ENCODE measurements around the gene RAD51B. TPM values are rescaled to one million over a fixed set of nuclear protein-coding genes. Genes with fewer than 3 reads are reported as not detected.

The RAD51B gene
- total RNA-seq, 1 experiment from 2014 or later: 29.9 TPM

GRCh38 chr14:68689511-68689910 is 869.9 kb downstream of the RAD51B start:
- Histone ChIP-seq H3K4me1 (replicated peaks; ENCODE audit: insufficient read depth) (peaks cover 71% of the 10 kb centered on the region), H3K36me3 (ENCODE audit: low read depth) (no peaks in the 10 kb centered on the region), H3K4me3 (no peak overlapping the region), H3K79me2 (ENCODE audit: low read depth) (peaks cover 2% of the 10 kb centered on the region; the same call in 1 of the 2 replicates), H3K9me3 (ENCODE audit: insufficient read depth, low read depth) (no peaks in the 10 kb centered on the region), H3K27me3 (ENCODE audit: insufficient read depth, low read depth) (no peaks in the 10 kb centered on the region), H3F3A (ENCODE audit: insufficient read depth, low read depth) (peaks cover 52% of the 10 kb centered on the region), H3K27ac (no peak overlapping the region), H3K9me2 (ENCODE audit: insufficient read depth) (no peaks in the 10 kb centered on the region), H3K4me2 (no peak overlapping the region), H4K20me1 (ENCODE audit: insufficient read depth) (no peaks in the 10 kb centered on the region), H2AFZ (no peak overlapping the region)
- no peak for DNase-seq
- ChIA-PET CTCF (no interaction called here), POLR2A (ENCODE audit: unreplicated experiment) (no interaction called here)
- no TSS peak for BruUV-seq (replicated peaks)
- intact Hi-C loops (cut with micrococcal nuclease; ENCODE audit: unreplicated experiment): loop anchor here (10.0 kb wide), 1 partner anchor 745 kb away; no protein-coding TSS in a partner anchor
- TF ChIP-seq, protein P1, sequence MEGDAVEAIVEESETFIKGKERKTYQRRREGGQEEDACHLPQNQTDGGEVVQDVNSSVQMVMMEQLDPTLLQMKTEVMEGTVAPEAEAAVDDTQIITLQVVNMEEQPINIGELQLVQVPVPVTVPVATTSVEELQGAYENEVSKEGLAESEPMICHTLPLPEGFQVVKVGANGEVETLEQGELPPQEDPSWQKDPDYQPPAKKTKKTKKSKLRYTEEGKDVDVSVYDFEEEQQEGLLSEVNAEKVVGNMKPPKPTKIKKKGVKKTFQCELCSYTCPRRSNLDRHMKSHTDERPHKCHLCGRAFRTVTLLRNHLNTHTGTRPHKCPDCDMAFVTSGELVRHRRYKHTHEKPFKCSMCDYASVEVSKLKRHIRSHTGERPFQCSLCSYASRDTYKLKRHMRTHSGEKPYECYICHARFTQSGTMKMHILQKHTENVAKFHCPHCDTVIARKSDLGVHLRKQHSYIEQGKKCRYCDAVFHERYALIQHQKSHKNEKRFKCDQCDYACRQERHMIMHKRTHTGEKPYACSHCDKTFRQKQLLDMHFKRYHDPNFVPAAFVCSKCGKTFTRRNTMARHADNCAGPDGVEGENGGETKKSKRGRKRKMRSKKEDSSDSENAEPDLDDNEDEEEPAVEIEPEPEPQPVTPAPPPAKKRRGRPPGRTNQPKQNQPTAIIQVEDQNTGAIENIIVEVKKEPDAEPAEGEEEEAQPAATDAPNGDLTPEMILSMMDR (conservative IDR thresholded peaks at IDR 0.05): no peak
- TF ChIP-seq EZH2 (IDR thresholded peaks at IDR 0.05; ENCODE audit: low read depth): no peak

GRCh38 chr14:68690089-68690958 is 870.7 kb downstream of the RAD51B start:
- Histone ChIP-seq H4K20me1 (ENCODE audit: insufficient read depth) (no peaks in the 10 kb centered on the region), H3K4me3 (no peak overlapping the region), H3K27me3 (ENCODE audit: insufficient read depth, low read depth) (no peaks in the 10 kb centered on the region), H3K36me3 (ENCODE audit: low read depth) (no peaks in the 10 kb centered on the region), H3F3A (ENCODE audit: insufficient read depth, low read depth) (peaks cover 50% of the 10 kb centered on the region), H3K27ac (no peak overlapping the region), H3K4me1 (replicated peaks; ENCODE audit: insufficient read depth) (peaks cover 70% of the 10 kb centered on the region), H2AFZ (no peak overlapping the region), H3K4me2 (no peak overlapping the region), H3K9me3 (ENCODE audit: insufficient read depth, low read depth) (no peaks in the 10 kb centered on the region), H3K9me2 (ENCODE audit: insufficient read depth) (no peaks in the 10 kb centered on the region), H3K79me2 (ENCODE audit: low read depth) (no peaks in the 10 kb centered on the region; the same call in 1 of the 2 replicates)
- DNase-seq: no peak
- no peak for TF ChIP-seq EZH2 (IDR thresholded peaks at IDR 0.05; ENCODE audit: low read depth)
- TF ChIP-seq, protein P1 (conservative IDR thresholded peaks at IDR 0.05): no peak
- intact Hi-C loops (cut with micrococcal nuclease; ENCODE audit: unreplicated experiment): no loop called here
- ChIA-PET CTCF (no interaction called here), POLR2A (ENCODE audit: unreplicated experiment) (interaction anchor here (0.6 kb wide), 3 partner anchors 156 to 807 kb away, joined by 3 to 46 read pairs (median 6); no protein-coding TSS in a partner anchor)
- BruUV-seq (replicated peaks): no TSS peak

- H3K27ac ChIP-seq: no peak overlapping the region
Observed at GRCh38 chr14:68691031-68691791, 871.6 kb downstream of the RAD51B start.

More at GRCh38 chr14:68691031-68691791, 871.6 kb downstream of the RAD51B start:
- intact Hi-C loops (cut with micrococcal nuclease; ENCODE audit: unreplicated experiment): no loop called here
- Histone ChIP-seq H3K9me3 (ENCODE audit: insufficient read depth, low read depth) (no peaks in the 10 kb centered on the region), H3K4me1 (replicated peaks; ENCODE audit: insufficient read depth) (peaks cover 70% of the 10 kb centered on the region), H3K79me2 (ENCODE audit: low read depth) (no peaks in the 10 kb centered on the region; the same call in 1 of the 2 replicates), H3F3A (ENCODE audit: insufficient read depth, low read depth) (peaks cover 50% of the 10 kb centered on the region), H3K9me2 (ENCODE audit: insufficient read depth) (no peaks in the 10 kb centered on the region), H3K4me2 (no peak overlapping the region), H3K36me3 (ENCODE audit: low read depth) (no peaks in the 10 kb centered on the region), H2AFZ (no peak overlapping the region), H4K20me1 (ENCODE audit: insufficient read depth) (no peaks in the 10 kb centered on the region), H3K27me3 (ENCODE audit: insufficient read depth, low read depth) (no peaks in the 10 kb centered on the region), H3K4me3 (no peak overlapping the region)
- TF ChIP-seq EZH2 (IDR thresholded peaks at IDR 0.05; ENCODE audit: low read depth): no peak
- TF ChIP-seq, protein P1 (conservative IDR thresholded peaks at IDR 0.05): no peak
- CTCF ChIA-PET: no interaction called here
- no TSS peak for BruUV-seq (replicated peaks)
- no peak for DNase-seq
- POLR2A ChIA-PET (ENCODE audit: unreplicated experiment): interaction anchor here (0.6 kb wide), 3 partner anchors 157 to 808 kb away, joined by 3 to 46 read pairs (median 6); no protein-coding TSS in a partner anchor
